NCI-H2171 treated with DMSO at 0.1 percent for 48 hours (cell line): ENCODE measurements around the gene TACR2.
A peak's percentile ranks its signal among the peaks of the same experiment; 100 is the strongest.

Source experiments
- DNase-seq: peaks from one replicate; lab custom pipeline; 2025; lab: John Stamatoyannopoulos, UW

The TACR2 gene

GRCh38 chr10:69416695-69417094, at the start of gene TACR2:
Gene TACR2 (minus strand): TSS chr10:69416918. CDS start chr10:69416323, 595 bp downstream.
- no peak for DNase-seq

DNA sequence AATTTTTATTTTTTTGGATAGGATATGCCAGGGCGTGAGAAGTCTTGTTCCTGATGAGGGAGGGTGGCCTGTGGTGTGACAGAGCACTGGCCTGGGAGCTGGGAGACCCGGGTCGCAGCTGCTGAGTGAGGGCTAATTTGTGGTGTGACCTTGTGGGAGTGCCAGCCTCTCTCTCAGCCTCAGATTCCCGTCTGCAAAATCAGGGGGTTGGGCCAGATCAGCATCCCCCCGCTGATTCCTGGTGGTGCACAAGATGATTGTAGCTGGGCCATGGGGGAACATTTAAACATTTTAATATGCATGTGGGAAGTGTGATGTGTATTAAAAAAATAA, 49.4 kb upstream of the TACR2 start:
- no peak for DNase-seq

DNA sequence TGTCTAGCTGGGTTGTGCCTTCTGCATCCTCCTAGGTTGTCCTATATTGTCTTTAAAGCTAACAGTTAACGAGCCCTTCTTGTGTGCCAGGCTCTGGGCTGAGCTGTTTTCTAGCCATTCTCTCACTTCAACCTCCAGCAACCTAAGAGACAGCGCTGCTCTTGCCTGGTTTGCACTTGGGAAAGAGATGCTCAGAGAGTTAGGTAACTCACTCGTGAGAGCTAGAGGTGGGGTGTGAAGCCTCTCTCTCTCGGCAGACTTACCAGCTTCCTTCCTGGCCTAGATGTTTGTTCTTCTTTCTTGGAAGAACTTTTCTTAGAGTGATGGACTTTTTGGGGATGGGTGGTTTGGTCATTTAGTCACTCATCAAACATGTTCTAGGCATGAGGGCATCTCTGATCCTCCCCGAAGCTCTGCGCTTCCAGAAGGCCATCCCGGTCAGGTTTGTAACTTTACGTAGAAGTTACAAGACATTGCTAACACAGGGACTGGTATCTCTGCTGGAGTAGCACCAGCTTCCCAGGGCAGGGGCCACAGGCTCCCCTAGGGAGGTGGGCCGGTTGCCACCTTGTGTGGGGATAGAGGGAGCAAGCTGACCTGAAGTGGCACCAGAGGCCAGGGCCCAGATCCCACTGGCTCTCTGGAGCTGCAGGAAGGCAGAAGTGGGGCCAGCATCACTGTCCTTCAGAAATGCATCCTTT, 48.9 kb upstream of the TACR2 start:
- DNase-seq, result no peak

- DNase-seq, result no peak
Observed at GRCh38 chr10:69464801-69465401, 48.2 kb upstream of the TACR2 start.

- no peak for DNase-seq
Observed at GRCh38 chr10:69464401-69464800, 47.7 kb upstream of the TACR2 start.

DNA sequence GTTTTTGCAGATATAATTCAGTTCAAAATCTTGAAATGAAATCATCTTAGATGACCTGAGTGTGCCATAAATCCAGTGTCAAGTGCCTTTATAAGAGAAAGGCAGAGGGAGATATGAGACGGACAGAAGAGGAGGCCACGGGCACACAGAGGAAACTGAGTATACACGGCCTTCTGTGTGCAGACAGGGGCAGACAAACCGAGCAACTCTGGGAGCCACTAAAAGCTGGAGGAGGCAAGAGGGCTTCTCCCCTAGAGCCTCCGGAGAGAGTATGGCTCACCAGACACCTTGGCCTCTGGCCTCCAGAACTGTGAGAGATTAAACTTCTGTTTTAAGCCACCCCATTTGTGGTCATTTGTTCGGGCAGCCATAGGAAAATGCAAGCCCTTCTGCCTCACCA, 47.2 kb upstream of the TACR2 start:
- DNase-seq, result no peak

DNA sequence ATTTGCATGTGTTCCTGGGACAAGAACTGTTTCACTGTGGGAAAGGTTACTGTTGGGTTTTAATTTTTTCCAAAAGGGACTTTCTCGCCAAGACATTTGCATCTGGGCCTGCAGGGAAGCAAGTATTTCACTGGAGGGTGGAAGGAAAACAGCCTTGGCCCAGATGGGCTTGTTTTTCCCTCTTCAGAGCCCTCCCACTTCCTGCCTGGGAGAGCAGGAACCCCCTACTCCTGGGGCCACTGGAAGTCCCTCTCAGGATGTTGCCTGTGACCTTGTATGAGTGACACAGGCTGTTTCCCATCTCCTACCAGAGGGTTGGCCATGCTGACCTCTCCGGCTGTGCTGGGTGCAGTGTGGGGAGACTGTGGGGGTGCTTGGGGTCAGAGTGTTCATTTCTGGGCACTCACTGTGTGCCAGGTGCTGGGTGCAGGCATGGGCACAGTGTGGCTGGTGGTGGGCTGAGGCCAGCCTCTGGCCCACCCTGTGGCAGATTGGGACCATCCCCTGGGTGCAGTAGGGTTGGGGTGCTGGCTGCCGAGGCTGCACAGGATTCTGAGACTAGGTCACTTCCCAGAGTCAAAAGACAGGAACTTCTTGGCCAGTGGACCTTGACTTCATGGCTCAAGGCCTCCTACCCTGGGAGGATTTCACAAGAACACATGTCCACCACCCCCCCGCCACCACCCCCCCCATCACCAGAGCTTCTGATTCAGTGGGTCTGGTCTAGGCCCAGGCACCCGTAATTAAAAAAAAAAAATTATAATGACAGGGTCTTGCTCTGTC, 44.7 kb upstream of the TACR2 start:
- no peak for DNase-seq

DNA sequence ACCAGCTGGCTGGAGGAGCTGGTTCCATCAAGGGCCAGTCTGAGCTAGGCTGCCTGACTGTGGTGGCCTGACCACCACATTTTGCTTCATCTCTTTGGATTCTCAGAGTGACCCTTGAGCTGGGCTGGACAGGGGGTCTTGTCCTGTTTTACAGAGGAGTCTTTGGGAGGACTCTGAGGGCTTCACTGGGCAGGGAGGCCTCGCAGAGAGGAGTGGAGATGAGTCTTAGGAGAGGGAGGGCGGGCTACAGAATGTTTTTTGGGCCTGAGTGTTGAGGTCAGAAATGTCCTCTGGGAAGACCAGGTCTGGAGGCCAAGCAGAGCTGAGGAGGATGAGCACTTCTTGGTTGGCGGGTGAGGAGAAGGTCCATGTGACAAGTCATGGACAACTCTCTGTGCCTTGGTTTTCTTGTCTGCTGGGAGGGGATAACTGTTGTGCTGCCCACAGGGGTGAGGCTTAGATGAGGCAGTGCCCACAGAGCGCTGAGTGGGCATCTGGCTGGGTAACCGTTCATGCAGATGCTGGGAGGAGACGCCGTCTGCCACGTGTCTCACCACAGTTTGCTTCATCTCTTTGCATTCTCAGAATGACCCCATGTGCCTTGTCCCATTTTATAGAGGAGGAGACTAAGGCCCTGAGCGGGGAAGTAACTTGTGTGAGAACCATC, 44.0 kb upstream of the TACR2 start:
- no peak for DNase-seq

DNA sequence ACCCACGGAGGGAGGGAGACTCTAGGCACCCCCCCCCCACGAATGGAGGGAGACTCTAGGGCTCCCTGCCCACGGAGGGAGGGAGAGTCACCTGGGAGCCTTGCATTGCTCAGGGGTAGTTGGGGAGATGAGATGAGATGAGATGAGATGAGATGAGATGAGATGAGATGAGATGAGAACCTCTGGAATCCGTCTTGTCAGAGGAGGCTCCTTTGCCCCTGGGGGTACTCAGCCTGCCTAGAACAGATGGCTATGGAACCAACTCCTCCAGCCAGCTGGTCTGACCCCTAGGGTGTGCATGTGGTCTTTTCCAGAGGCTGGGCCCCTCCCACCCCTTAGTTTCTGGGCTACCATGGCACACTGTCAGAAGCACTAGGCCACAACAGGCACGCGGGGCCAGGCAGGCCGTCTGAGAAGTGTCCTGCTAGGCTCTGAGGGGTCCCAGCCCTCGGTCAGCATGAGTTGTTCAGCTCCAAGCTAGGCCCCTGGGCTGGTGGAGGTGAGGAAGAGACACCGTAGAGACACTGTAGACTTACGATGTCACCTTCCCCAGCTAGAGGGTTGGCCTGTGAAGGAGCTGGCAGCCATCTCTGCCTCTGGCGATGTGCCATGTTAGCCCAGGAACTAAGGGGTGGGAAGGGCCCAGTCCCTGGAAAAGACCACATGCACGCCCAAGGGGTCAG, 43.3 kb upstream of the TACR2 start:
- DNase-seq, result no peak

GRCh38 chr10:69459101-69459790, 42.5 kb upstream of the TACR2 start:
- no peak for DNase-seq

- no peak for DNase-seq
Observed at GRCh38 chr10:69458430-69459100, 41.8 kb upstream of the TACR2 start.

- DNase-seq, result no peak
Observed at GRCh38 chr10:69457771-69458237, 41.1 kb upstream of the TACR2 start.

DNA sequence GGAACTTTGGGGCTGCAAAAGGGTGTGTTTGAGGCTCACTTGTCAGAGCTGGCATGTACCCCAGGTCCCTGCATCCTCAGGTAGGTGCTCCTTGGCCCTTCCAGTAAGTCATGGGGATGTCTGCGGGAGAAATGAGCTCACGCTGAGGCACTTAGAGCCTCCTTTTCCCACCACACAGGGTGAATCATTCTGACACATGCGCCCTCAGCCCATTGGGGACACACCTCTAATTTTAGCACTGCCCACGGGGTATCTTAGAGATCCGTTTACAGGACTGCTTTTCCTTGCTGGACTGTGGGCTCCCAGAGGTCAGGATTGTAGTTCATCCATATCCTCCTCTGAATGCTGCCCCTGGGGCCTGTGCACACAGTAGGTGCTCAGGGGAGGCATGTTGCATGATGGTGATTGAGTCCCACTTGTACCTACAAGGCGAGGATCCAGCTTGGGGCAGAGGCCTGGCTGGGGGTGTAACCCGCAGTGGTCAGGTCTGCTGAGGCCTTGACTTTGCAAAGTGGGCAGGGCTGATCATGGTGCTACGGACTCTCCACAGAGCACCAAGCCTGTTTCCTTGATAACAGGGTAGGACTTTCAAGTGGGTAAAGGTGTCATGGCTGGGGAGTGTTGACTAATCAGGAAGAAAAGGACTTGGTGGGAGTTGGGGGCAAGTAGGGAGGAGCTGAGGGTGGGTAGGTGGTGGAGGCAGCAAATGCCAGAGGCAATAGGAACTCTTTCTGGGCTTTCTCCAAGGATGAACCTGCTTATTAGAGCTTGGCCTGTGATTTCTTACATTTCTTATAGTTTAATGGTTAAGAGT, 40.4 kb upstream of the TACR2 start:
- DNase-seq, result no peak

GRCh38 chr10:69455006-69455763, 38.5 kb upstream of the TACR2 start:
- no peak for DNase-seq

DNA sequence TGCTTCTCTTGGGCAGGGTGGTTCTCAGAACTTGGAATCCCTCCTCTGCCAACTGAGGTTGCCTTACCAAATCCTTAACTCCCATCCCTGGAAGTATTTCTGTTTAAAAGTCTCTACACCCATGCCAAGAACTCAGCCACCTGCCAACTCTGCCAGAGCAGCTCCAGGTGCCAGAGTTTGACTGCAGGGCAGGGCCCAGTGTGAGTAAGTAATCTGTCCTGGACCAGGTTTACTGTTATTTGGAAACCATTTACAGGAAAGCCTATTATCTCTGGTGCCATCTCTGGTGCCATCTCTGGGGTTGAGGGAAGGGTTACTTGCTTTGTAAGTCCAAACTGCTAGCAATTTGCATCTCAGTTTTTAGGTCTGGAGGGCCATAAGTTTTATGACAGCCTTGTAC, 37.1 kb upstream of the TACR2 start:
- no peak for DNase-seq

DNA sequence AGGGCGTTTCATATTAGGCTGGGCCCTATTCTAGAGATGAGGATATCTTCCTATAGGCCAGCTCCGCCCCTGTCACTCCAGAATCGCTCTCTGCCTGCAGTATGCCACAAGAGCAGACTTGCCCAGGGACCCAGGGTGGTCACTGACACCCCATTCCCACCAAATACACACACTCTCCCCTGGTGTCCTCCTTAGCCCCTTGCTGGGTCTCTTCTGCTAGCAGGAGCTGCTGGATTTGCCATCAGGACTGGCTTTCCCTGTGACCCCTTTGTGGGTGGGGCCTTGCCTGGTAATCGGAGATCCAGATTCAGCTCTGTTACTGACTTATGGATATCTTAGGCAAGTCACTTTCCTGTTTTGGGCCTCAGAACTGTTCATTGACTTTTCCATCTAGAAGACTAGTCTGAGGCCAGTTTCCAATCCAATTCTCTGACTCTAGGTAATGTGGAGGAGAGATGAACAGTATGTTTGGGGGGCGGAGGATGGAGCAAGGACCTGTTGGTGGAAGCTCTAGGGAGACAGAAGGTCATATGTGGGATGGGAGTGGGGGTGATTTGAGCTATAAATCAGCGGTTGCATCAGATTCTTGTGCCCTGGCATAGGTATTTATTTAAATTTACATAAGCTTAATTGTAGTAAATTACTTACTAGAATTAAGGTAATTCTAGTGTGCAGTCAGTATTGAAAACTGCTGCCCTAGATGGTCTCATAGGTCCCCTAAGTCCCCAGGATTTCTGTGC, 36.1 kb upstream of the TACR2 start:
- no peak for DNase-seq

- DNase-seq, result peak; percentile 3
Observed at GRCh38 chr10:69451784-69452251, 35.1 kb upstream of the TACR2 start.

DNA sequence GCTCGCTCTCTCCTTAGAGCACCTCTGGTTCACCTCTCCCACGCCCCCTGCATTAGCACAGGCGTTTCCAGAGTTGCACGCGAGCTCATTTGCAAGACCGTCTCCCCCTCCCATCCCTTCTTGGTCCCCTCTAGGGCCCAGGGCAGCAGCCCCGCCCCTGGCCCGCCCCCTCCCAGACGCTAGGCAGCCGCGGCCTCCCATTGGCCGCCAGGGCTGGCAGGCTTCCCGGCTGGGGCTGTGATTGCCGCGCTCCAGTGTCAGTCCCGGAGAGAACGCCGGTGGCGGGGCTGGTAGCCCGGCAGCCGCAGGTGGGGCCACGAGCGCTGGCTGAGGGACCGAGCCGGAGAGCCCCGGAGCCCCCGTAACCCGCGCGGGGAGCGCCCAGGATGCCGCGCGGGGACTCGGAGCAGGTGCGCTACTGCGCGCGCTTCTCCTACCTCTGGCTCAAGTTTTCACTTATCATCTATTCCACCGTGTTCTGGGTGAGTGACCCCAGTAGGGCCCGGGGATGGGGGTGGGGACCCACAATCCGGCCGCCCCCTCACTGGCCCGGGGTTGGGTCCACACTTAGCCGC, 34.6 kb upstream of the TACR2 start, which contains the start of gene TSPAN15:
Gene TSPAN15, plus strand, starts transcription at position 257 of the 575 bp plus-strand sequence. Its CDS starts 130 bp downstream, at position 387.
- peak; percentile 80 for DNase-seq
